Ectodermal cell (in vitro differentiated cells): ENCODE measurements around the gene RNF10.

Source experiments
- H3K27ac ChIP-seq: 2 replicates; pipeline ENCODE4 v1.7.0; 2013; ENCODE audit warnings: mild to moderate bottlenecking, low read depth, low read length; ENCODE audit not compliant: insufficient read depth, poor library complexity, severe bottlenecking
- H3K27me3 ChIP-seq: 2 replicates; pipeline ENCODE4 v1.7.0; 2013; ENCODE audit warnings: mild to moderate bottlenecking, low read length; ENCODE audit not compliant: insufficient read depth, control insufficient read depth, poor library complexity, severe bottlenecking
- H3K36me3 ChIP-seq: one replicate; pipeline ENCODE4 v1.7.0; 2013; ENCODE audit warnings: low read length; ENCODE audit not compliant: control insufficient read depth, insufficient read depth
- H3K4me1 ChIP-seq: one replicate; pipeline ENCODE4 v1.7.0; 2013; ENCODE audit warnings: low read length; ENCODE audit not compliant: control insufficient read depth, insufficient read depth
- H3K4me3 ChIP-seq: 2 replicates; pipeline ENCODE4 v1.7.0; 2013; ENCODE audit warnings: low read depth, low read length, control low read depth; ENCODE audit not compliant: insufficient read depth
- H3K9me3 ChIP-seq: 2 replicates; pipeline ENCODE4 v1.7.0; 2013; ENCODE audit warnings: mild to moderate bottlenecking, low read length, moderate library complexity; ENCODE audit not compliant: control insufficient read depth
- WGBS, 2 experiments: methylation state at CpG; one replicate each; pipeline ENCODE4 v1.1.7; 2013; ENCODE audit warnings: missing lambda C conversion rate in 2 of 2; 5-methylcytosine and 5-hydroxymethylcytosine counted together

Gene RNF10

DNA sequence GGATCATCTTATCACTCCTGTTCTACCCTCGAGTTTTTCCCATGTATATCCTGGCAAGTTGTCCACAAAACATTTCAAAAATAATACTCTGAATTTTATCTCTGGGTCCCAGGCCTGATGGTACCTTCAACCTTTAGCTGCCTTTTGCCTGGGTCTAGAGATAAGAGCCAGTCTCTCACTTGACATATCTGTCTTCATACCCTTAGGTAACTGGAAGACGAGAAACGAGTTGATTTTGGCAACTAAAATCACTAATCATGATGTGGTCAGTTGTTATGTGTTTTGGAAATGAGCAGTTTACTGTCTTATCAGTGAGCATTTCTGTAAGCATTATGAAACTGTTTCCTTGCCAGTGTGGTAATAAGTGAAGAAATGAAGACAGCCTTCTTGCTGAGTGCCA is 6.3 kb downstream of the RNF10 start:
- H3K27ac ChIP-seq = no peak overlapping the region

GRCh38 chr12:120542166-120542565 is 8.0 kb downstream of the RNF10 start:
- H3K36me3 ChIP-seq = peaks cover 12% of the 10 kb centered on the region
- 93 to 95% methylated on average over 5 of the region's 5 CpGs for WGBS, 2 experiments
- H3K4me3 ChIP-seq = no peak overlapping the region
- H3K4me1 ChIP-seq = no peaks in the 10 kb centered on the region
- H3K9me3 ChIP-seq = no peaks in the 10 kb centered on the region
- H3K27me3 ChIP-seq = no peaks in the 10 kb centered on the region
- no peak overlapping the region for H3K27ac ChIP-seq

More for the DNA sequence above, 6.3 kb downstream of the RNF10 start:
- 91 to 96% methylated on average over 3 of the region's 3 CpGs for WGBS, 2 experiments
- Histone ChIP-seq H3K36me3 (peaks cover 6% of the 10 kb centered on the region), H3K4me1 (peaks cover 9% of the 10 kb centered on the region), H3K9me3 (no peaks in the 10 kb centered on the region), H3K27me3 (no peaks in the 10 kb centered on the region), H3K4me3 (no peak overlapping the region)

DNA sequence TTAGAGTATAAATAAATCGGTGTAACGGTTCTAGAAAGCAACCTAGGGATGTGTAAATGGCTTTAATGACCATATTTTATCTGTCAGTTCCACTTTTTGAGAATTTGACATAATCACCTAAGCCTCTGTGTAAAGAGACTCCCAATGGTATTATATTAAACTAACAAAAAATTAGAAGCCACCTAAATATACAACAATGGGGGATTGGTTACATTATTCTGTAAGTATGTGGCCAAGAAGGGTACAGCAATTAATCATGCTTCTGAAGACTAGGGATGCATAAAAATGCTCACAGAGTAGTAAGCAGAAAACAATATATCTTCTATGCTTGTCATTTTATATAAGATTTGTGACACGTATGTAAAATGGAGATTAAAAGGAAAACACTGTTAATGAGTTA is 10.5 kb downstream of the RNF10 start:
- H3K4me3 ChIP-seq = no peak overlapping the region
- no peak overlapping the region for H3K27ac ChIP-seq
- no peaks in the 10 kb centered on the region for H3K27me3 ChIP-seq
- H3K36me3 ChIP-seq = peaks cover 23% of the 10 kb centered on the region
- no peaks in the 10 kb centered on the region for H3K4me1 ChIP-seq
- H3K9me3 ChIP-seq = no peaks in the 10 kb centered on the region
- 96% methylated on average over 3 of the region's 3 CpGs; no CpG with 5 or more reads in 1 of the 2 experiments for WGBS, 2 experiments

- Histone ChIP-seq H3K27me3 (no peaks in the 10 kb centered on the region), H3K9me3 (no peaks in the 10 kb centered on the region), H3K36me3 (peaks cover 23% of the 10 kb centered on the region), H3K4me3 (no peak overlapping the region), H3K27ac (no peak overlapping the region), H3K4me1 (no peaks in the 10 kb centered on the region)
- 89 to 95% methylated on average over 3 of the region's 3 CpGs for WGBS, 2 experiments
Measured at GRCh38 chr12:120546050-120546386, 11.9 kb downstream of the RNF10 start.

DNA sequence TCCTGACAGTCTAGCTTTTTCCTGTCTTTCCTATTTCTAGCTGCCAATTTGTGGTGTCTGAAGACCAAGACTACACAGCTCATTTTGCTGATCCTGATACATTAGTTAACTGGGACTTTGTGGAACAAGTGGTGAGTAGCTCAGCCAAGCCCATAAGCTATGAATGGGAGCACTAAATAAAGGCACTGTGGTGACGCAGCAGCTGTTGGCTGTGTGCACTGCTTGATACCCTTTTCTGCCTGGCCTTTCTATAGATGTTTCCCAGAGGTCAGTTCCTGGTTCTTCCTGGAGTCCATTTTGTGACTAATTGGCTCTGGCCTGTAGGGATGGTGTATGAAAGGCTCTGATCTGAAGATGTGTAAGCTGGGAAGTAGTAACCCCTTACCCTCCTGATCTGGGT is 20.5 kb downstream of the RNF10 start:
- Histone ChIP-seq H3K4me1 (no peaks in the 10 kb centered on the region), H3K9me3 (no peaks in the 10 kb centered on the region), H3K27me3 (no peaks in the 10 kb centered on the region), H3K36me3 (peaks cover 29% of the 10 kb centered on the region), H3K27ac (no peak overlapping the region), H3K4me3 (no peak overlapping the region)
- 93 to 100% methylated on average over 1 of the region's 1 CpG for WGBS, 2 experiments

- H3K9me3 ChIP-seq = no peaks in the 10 kb centered on the region
- 97 to 98% methylated on average over 2 of the region's 2 CpGs for WGBS, 2 experiments
- H3K36me3 ChIP-seq = peaks cover 42% of the 10 kb centered on the region
Measured at GRCh38 chr12:120557589-120557988, 23.4 kb downstream of the RNF10 start.

DNA sequence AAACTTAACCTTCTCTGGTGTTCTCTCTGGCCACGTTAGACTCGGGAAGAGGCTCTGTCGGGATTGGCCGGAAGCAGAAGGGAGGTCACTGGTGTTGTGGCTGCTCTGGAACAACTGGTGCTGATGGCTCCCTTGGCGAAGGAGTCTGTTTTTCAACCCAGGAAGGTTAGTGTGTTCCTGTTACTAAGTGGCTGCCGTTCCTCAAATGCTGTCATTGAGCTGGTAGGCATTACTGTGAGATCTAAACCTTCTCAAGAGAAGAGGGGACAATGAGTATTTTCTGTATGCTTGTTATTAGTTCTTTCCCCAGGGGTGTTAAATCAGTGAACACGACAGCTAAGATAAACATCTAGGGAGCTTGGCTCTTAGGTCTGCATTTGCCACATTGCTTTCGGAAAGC is 28.8 kb downstream of the RNF10 start:
- 95 to 96% methylated on average over 8 of the region's 8 CpGs for WGBS, 2 experiments
- H3K4me1 ChIP-seq = no peaks in the 10 kb centered on the region
- no peak overlapping the region for H3K4me3 ChIP-seq
- H3K27me3 ChIP-seq = no peaks in the 10 kb centered on the region
- H3K36me3 ChIP-seq = peaks cover 70% of the 10 kb centered on the region
- H3K27ac ChIP-seq = no peak overlapping the region
- no peaks in the 10 kb centered on the region for H3K9me3 ChIP-seq

More at GRCh38 chr12:120557589-120557988, 23.4 kb downstream of the RNF10 start:
- Histone ChIP-seq H3K4me3 (no peak overlapping the region), H3K4me1 (no peaks in the 10 kb centered on the region), H3K27me3 (no peaks in the 10 kb centered on the region), H3K27ac (no peak overlapping the region)

GRCh38 chr12:120563495-120563894 is 29.3 kb downstream of the RNF10 start:
- no peaks in the 10 kb centered on the region for H3K27me3 ChIP-seq
- 96% methylated on average over 11 of the region's 11 CpGs for WGBS, 2 experiments
- peaks cover 75% of the 10 kb centered on the region for H3K36me3 ChIP-seq
- no peak overlapping the region for H3K4me3 ChIP-seq
- no peaks in the 10 kb centered on the region for H3K4me1 ChIP-seq
- H3K27ac ChIP-seq = no peak overlapping the region
- no peaks in the 10 kb centered on the region for H3K9me3 ChIP-seq

GRCh38 chr12:120571299-120571698 is 37.1 kb downstream of the RNF10 start:
- Histone ChIP-seq H3K9me3 (no peaks in the 10 kb centered on the region), H3K27me3 (no peaks in the 10 kb centered on the region), H3K4me3 (no peak overlapping the region), H3K4me1 (no peaks in the 10 kb centered on the region), H3K27ac (no peak overlapping the region), H3K36me3 (peaks cover 61% of the 10 kb centered on the region)
- WGBS, 2 experiments = 86% methylated on average over 5 of the region's 5 CpGs

GRCh38 chr12:120573560-120573959 is 39.4 kb downstream of the RNF10 start:
- Histone ChIP-seq H3K4me3 (no peak overlapping the region), H3K36me3 (peaks cover 61% of the 10 kb centered on the region), H3K9me3 (no peaks in the 10 kb centered on the region), H3K4me1 (no peaks in the 10 kb centered on the region), H3K27ac (no peak overlapping the region), H3K27me3 (no peaks in the 10 kb centered on the region)
- WGBS, 2 experiments = 95 to 96% methylated on average over 6 of the region's 6 CpGs

GRCh38 chr12:120574106-120574505 is 40.0 kb downstream of the RNF10 start:
- WGBS, 2 experiments = 95% methylated on average over 2 of the region's 2 CpGs
- H3K4me3 ChIP-seq = no peak overlapping the region
- H3K27me3 ChIP-seq = no peaks in the 10 kb centered on the region
- no peak overlapping the region for H3K27ac ChIP-seq
- H3K4me1 ChIP-seq = no peaks in the 10 kb centered on the region
- no peaks in the 10 kb centered on the region for H3K9me3 ChIP-seq
- peaks cover 62% of the 10 kb centered on the region for H3K36me3 ChIP-seq
